Islet of Langerhans (tissue), 1 donor: ENCODE data around the gene STRN3.
"Not testable (repeated sequence)": the region's sequence is repeated elsewhere in the genome, so short reads cannot be mapped to it uniquely, and the experiment has no call there.

ENCODE experiments used
- FAIRE-seq: peaks from one replicate; lab custom pipeline; 2011; peaks lifted over from hg19 to GRCh38; lab: Jason Lieb, UNC

Gene STRN3

DNA sequence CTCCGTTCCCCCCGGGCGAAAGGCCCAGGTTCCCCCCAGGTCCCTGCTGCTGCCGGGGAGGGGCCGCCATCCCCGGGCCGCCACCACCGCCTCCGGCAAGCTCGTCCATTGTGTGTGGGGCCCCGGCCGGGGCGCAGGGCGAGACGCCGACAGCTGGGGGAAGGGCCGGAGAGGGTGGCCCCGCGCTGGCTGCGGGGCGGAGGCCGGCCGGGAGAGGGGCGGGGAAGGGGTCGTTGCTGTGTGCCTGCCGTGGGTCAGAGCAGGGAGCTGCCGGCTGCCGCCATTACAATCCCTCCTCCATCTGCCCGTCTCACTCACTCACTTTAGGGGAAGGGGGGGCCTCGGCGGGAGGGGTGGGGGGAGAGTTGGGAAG, at the start of gene STRN3:
Gene STRN3, minus strand, starts transcription at position 303 of the 373 bp plus-strand sequence. Its CDS starts 194 bp downstream, at position 109.
- FAIRE-seq, result no peak

DNA sequence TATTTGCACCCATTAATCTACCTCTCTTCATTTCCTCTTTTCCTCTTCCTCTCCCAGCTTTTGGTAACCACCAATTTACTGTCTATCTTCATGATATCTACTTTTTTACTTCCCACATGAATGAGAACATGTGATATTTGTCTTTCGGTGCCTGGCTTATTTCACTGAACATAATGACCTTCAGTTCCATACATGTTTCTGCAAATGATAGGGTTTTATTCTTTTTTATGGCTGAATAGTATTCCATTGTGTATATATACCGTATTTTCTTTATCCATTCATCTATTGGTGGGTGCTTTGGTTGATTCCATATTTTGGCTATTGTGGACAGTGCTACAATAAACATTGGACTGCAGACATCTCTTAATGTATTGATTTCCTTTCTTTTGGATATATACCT, 49.0 kb upstream of the STRN3 start:
- no peak for FAIRE-seq

GRCh38 chr14:31071151-31071550, 45.0 kb upstream of the STRN3 start:
- no peak for FAIRE-seq

DNA sequence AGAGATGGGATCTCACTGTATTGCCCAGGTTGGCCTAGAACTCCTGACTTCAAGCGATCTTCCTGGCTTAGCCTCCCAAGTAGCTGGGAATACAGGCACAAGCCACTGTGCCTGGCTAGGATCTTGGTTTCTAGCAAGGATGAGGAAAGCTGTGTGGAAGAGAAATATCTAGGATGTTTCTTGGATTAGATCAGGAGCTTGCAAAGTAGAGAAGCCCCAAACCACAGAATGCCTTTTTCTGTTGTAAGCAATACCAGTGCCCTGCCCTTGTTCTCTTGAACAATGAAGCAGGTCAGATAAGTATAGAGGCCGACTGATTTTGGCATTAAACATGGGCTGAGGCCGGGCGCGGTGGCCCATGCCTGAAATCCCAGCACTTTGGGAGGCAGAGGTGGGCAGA, 44.3 kb upstream of the STRN3 start:
- no peak for FAIRE-seq

DNA sequence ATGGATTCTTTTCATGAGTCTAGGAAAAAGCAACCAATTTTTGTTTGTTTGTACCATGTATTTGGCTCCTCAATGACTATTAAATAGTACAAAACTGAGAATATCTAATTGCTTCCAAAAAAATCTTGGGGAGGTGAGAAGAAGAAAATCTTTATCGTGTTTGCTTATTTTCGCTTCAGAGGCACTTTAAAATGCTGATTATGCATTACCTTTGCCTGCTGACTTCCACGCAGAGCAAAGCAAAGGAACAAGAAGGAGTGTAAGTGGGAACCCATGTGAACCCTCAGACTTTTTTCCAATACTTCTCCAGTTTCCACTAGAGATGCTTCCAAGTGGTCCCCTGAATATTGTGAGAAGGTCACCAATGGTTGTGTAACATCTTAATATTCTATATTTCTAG, 43.2 kb upstream of the STRN3 start:
- peak; percentile 5 for FAIRE-seq

DNA sequence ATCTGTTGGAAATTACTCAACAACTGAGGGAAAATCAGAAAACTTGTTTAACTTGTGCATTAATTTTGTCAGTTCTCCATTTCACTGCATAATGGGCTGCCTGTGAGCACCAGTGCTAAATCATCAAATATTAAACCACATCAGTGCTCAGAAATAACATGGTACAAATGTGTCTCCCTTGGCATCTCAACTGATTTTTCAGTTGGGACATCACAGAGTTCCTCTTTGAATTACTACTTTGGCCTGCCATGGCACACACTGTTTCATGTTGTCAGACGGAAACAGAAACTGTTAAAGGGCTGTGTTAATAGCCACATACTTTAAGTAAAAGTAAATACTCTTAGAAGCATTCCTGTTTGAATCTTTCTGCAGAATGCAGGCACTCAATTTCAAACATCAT, 42.1 kb upstream of the STRN3 start:
- FAIRE-seq, result no peak

DNA sequence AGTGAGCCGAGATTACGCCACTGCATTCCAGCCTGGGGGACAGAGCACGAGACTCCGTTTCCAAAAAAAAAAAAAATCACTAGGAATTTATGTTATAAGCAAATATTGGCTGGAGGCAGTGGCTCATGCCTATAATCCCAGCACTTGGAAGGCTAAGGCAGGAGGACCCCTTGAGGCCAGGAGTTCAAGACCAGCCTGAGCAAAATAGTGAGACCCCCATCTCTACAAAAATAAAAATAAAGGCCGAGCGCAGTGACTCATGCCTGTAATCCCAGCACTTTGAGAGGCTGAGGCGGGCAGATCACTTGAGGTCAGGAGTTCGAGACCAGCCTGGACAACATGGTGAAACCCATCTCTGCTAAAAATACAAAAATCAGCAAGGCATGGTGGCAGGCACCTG, 36.7 kb upstream of the STRN3 start:
- not testable (repeated sequence) for FAIRE-seq

GRCh38 chr14:31060253-31060875, 34.2 kb upstream of the STRN3 start:
- no peak for FAIRE-seq

GRCh38 chr14:31059152-31059924, 33.2 kb upstream of the STRN3 start:
- FAIRE-seq, result peak; percentile 41

DNA sequence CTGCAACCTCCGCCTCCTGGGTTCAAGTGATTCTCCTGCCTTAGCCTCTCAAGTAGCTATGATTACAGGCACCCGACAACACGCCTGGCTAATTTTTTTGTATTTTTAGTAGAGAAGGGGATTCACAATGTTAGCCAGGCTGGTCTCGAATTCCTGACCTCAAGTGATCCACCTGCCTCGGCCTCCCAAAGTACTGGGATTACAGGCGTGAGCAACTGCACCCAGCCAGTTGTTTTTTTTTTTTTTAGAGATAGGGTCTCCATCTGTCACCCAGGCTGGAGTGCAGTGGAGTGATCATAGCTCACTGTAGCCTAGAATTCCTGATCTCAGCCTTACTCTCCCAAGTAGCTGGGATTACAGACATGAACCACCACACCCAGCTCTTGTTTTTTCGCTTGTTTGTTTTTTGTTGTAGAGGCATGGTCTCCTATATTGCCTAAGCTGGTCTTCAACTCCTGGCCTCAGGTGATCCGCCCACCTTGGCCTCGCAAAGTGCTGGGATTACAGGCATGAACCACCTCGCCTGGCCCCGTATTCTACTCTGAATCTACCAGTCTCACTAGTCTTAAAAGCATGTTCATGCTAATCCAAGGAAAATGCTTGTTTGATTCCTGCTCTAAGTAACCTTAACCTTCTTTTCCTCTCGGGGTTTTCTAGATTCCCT, 31.7 kb upstream of the STRN3 start:
- FAIRE-seq, result no peak

DNA sequence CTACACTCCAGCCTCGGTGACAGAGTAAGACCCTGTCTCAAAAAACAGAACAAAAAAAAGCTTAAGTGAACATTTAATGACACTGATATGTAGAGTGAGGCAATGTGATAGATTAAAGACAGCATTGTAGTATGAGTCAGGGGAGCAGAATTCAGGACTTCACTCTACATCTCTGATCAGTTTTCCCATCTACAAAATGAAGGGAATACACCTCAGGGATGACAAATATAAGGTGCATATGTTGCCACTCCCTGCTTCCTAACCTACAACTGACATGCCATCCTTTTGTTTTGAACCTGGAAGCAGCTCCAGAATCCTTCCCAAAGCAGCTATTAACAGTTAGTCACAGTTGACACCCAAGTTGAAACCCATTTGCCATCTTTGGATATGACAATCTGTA, 30.9 kb upstream of the STRN3 start:
- no peak for FAIRE-seq

- FAIRE-seq, result not testable (repeated sequence)
These were observed 26.9 kb upstream of the STRN3 start for GRCh38 chr14:31052905-31053586.

- FAIRE-seq, result no peak
These were observed 25.3 kb upstream of the STRN3 start for GRCh38 chr14:31051511-31051910.

DNA sequence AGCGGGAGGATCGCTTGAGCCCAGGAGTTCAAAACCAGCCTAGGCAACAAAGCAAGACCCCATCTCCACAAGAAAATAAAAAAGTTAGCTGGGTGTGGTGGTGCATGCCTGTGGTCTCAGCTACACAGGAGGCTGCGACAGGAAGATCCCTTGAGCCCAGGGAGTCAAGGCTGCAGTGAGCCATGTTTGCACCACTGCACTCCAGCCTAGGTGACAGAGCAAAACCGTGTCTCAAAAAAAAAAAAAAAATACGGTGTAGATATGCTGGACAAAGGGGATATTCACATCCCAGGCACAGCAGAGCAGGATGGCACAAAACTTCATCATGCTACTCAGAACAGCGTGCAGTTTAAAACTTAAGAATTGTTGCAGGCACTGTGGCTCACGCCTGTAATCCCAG, 24.8 kb upstream of the STRN3 start:
- no peak for FAIRE-seq

DNA sequence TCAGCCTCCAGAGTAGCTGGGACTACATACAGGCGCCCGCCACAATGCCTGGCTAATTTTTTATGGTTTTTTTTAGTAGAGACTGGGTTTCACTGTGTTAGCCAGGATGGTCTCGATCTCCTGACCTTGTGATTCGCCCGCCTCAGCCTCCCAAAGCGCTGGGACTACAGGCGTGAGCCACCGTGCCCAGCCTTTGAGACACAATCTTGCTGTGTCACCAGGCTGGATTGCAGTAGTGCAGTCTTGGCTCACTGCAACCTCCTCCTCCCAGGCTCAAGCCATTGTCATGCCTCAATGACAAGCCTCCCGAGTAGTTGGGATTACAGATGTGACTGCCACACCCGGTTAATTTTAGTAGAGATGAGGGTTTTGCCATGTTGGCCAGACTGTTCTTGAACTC, 21.3 kb upstream of the STRN3 start:
- FAIRE-seq, result no peak

- no peak for FAIRE-seq
These were observed 19.4 kb upstream of the STRN3 start for GRCh38 chr14:31045501-31046080.

DNA sequence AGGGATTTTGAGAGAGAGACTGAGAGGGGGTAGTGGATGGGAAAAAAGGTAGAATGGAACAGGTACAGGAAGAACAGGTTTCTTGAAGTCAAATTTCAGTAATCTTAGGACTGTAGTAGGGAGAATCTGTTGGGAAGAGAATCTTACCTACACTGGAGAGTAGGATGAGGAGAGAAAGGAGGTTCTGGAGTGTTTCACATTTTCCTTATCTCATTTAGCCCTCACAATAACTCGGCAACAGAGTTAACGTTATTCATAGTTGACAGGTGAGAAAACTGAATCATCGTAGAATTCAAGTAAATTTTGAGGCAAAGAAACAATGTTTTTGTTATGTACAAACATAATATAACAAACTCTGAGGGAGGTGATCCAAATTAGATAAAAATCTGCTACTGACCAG, 17.2 kb upstream of the STRN3 start:
- FAIRE-seq, result no peak

GRCh38 chr14:31042893-31043292, 16.7 kb upstream of the STRN3 start:
- FAIRE-seq, result not testable (repeated sequence)

DNA sequence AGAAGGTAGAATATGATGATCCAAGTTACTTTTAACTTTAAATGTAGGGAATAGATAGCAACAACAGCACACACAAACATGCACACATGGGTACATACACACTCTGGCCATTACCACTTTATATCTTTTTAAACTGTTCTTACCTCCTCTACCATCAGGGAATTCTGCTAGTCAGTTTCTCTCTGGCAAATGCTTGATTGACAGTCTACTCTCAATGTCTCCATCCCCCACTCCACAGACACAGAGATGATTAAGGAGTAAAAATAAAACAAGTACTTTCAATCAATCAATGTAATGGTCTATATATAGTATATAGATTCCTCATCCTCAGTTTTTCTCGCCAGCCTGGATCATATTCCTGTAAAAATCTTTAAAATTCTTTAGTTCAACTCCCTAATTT, 16.1 kb upstream of the STRN3 start:
- FAIRE-seq, result no peak

DNA sequence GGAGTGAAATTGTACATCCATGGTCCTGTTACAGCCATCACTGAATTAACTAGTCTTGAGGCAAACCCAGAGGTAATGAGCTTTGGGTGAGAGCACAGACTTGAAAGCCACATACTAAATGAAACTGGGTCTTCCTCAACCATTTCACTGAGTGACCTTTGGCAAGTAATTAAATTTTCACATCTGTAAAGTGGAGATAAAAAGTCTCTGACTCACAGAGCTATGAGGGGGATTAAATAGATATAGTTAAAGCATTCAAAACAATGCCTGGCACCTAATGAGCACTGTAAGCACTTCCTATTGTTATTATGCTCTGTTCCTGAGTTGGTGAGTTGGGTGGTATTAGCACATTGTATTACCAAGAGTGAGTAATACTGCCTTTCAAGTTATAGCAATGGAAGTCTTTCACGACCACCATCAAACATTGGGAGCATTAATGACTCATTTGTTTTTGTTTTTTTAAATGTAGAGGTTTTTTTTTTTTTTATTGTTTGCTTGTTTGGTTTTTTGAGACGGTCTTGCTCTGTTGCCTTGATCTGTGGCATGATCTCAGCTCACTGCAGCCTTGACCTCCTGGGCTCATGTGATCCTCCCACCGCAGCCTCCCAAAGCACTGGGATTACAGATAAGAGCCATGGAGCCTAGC, 12.5 kb upstream of the STRN3 start:
- no peak for FAIRE-seq

GRCh38 chr14:31037709-31038221, 11.6 kb upstream of the STRN3 start:
- no peak for FAIRE-seq

- no peak for FAIRE-seq
These were observed 10.4 kb upstream of the STRN3 start for GRCh38 chr14:31036552-31036951.
